ENCODE measurements around the gene PGBD2.
"Not testable (repeated sequence)": the region's sequence is repeated elsewhere in the genome, so short reads cannot be mapped to it uniquely, and the experiment has no call there.

The PGBD2 gene

DNA sequence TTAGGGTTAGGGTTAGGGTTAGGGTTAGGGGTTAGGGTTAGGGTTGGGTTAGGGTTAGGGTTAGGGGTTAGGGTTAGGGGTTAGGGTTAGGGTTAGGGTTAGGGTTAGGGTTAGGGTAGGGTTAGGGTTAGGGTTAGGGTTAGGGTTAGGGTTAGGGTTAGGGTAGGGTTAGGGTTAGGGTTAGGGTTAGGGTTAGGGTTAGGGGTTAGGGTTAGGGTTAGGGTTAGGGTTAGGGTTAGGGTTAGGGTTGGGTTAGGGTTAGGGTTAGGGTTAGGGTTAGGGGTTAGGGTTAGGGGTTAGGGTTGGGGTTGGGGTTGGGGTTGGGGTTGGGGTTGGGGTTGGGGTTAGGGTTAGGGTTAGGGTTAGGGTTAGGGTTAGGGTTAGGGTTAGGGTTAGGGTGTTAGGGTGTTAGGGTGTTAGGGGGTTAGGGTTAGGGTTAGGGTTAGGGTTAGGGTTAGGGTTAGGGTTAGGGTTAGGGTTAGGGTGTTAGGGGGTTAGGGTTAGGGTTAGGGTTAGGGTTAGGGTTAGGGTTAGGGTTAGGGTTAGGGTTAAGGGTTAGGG, 39.9 kb downstream of the PGBD2 start:
- not testable (repeated sequence) for H3K4me3 ChIP-seq (ENCODE audit: low read depth, low read length); DNase-seq (ENCODE audit: low read depth)
